GM20431 (cell line): Measurements from ENCODE around the gene DRAXIN.

Experiments used
- in situ Hi-C: fragments of 300-500 bp; cut with MseI, MboI; formaldehyde crosslinking; loops from one replicate; pipeline ENCODE4 v1.15.0; 2020; ENCODE audit warnings: low sequenced_read_pairs; ENCODE audit not compliant: unreplicated experiment

DRAXIN gene

DNA sequence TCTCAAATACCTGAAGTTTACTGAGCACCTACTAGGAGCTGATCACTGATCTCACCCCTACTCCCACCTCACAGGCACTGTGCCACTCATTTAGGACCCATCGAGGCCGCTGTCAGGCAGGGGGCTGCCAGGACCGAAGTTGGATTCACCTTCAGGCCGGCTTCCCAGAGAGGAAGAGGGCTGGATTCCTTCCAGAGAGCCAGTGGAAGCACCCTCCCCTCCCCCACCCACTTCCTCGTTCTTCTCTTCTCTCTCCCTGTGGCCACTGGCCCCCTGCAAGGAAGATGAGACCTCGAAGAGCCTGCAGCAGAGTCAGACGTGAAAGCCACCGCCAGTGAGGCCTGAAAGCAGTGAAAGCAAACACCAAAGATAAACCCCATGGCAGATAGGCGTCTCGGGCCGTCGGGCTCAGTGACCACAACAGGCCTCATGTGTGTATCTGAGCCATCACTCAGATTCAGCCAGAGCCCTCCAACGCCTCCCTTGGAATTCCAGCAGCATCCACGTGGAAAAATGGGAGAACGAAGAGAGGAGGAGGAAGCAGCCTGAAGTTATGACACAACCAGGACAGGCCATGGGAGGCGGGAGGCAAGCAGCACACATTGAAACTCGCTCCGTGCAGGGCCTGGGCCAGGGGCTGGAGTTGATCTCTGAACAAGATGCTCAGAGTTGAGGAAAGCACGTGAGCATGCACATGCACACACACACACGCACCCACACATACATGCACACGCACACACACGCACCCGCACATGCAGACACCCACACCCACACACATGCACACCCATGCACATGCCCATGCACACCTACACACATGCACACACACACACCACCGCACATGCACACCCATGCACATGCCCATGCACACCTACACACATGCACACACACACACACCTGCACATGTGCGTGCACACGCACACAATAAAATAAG is 38.3 kb downstream of the DRAXIN start:
- in situ Hi-C loops: loop anchor here (10.0 kb wide), 1 partner anchor 75 kb away; the partner anchor contains the start of genes FBXO2 and FBXO44

DNA sequence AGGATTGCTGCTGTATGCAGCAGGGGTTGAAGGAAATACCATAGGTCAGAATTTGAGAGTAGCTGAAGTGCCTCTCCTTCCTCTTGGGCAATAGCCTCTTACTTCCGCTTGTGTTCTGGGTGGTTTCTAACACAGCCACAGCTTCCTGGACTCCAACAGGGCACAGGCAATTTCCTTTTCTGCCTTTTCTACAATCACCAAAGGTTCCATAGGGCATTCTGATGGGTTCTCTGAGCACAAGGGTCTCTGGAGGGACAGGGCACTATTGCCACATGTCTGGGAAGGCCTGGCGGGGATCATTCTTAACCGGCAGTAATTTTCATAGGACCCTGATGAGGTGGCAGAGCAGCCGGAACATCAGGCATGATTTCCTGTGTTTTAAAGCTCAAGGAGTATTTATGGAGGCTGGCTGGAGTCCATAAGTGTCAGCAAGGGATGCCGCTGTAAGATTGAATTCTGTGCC is 39.0 kb downstream of the DRAXIN start:
- in situ Hi-C loops: no loop called here

DNA sequence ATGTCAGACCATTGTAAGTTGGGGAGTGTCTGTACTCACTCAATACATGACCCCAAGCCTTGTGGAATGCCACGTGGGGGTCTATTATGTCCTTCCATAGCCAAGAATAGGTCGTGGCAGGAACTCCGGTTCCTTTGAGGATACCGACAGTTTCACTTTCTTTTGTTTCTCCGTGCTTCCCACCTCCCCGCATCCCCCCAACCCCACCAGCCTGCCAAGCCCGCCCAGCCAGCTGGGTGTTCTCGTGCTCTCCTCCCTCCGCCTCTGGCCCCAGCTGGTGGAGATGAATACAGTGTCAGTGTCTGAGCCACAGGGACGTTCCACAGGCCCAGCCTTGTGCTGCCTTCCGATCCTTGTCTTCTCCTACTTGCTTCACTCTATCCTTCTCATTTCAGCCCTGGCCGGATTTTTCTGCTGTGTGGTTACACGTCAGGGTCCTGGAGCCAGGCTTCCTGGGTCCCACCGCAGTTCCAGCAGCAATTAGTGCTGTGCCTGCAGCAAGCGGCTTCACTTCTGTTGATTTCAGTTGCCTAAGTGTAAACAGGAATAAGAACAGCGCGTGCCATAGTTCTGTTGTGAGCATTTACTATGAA is 40.3 kb downstream of the DRAXIN start:
- in situ Hi-C loops: no loop called here

DNA sequence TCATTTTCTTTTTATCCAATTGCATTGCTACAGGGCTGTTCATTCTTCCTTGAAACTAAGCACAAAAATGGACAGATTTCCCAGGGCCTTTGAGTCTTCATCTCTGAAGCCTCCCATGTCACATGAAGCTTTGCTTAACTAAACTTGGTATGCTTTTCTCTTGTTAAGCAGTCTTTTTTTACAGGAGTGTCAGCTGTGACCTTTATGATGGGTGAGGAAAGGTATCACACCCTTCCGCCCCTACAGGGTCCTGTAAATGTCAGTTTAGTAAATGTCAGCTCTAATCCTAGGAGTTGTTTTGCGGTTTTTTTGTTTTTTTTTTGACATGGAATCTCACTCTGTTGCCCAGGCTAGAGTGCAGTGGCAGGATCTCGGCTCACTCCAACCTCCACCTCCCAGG is 41.8 kb downstream of the DRAXIN start:
- in situ Hi-C loops: no loop called here

DNA sequence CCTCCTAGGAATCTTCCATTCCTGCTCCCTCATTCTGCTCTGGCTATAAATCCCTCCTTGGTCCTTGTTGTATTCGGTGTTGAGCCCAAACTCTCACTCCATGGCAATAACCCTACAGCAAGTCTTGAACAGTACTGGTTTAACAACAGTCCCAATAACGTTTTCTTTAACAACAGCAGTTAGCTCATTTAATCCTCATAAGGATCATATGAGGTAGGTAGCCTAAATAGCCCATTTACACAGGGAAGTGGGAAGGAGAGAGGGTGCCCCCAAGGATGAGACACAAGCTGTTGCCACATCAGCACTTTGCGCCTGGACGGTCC is 44.0 kb downstream of the DRAXIN start:
- in situ Hi-C loops: no loop called here

DNA sequence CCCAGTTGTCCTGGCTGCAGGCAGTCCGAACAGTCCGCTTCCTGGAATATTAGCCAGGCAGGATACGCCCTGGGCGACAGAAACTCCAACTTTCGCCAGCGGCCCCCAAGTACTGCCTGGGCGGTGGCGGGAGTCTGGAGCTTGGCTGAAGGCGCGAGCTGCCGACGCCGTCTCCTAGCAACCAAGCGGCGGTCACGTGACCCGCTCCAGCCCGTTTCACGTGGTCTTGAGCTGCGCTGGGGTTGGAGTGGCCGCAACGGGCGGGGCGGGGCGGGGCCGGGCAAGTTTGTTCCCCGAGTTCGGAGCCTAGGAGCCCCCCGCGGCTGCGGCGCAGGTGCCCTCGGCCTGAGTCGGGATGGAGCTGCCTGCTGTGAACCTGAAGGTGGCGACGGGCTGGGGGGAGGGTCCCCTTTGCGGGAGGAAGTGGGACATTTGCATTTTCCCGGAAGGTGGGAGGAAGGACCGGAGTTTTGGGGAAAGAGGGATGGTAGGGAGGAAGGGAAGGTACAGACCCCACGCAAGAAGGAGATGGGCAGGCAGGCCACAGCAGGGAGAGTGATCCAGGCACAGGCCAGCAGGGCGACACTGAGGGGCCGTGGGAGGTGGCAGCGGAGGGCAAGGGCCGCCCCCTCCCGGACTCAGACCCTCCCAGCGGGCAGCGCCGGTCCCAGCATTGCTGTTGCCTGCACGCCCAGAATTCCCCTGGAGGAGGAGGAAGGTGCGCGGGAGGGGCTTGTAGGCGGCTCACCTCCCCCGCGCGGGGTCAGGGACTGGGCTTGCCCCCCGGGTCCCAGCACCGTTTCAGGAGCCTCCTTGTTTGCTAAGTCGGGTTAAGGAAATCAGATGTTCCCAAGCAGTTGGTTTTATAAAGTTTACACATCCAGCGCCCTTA is 44.6 kb downstream of the DRAXIN start, which contains the start of gene AGTRAP:
AGTRAP (plus strand) TSS at position 283 of the 892 bp plus-strand sequence; CDS start at position 356, 73 bp downstream.
- in situ Hi-C loops: no loop called here

DNA sequence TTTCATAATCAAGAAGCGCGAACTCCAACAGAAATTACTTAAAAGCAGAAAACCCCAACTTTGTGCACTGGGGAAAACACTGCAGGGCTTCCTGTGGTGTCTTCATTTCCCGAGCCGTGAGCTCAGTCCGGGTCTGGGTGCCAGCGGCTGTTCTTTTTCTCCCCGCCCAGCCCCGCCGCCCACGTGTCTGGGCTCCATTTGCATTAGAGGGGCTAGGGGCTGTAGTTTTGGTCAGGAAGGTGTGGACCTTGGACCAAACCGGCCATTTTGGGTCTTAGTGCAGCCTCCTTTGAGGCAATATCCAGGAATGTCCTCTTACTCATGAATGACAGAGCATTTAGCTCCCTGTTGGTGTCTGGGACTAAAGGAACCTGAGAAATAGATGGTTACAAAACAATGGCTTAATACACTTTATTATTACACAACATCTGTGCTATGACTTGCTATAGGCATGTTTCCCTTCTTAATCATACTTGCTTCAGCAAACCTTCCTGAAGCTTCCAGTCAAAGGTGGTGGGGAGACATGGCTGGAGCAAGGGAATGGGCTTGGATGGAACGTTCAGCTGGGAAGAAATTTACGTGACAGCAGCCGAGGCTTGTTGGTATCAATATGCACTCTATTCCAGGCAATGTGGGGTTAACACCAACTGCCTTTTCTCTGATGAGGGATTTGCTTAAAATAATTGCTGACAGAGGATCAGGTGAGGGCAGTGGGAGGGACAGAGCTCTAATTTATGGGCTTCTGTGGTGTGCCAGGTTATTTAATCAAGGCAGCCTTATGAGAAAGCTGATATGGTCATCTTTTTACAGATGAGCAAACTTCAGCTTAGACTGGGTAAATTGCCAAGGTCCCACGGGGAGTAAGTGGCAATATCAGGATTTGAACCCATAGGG is 45.5 kb downstream of the DRAXIN start:
- in situ Hi-C loops: no loop called here

DNA sequence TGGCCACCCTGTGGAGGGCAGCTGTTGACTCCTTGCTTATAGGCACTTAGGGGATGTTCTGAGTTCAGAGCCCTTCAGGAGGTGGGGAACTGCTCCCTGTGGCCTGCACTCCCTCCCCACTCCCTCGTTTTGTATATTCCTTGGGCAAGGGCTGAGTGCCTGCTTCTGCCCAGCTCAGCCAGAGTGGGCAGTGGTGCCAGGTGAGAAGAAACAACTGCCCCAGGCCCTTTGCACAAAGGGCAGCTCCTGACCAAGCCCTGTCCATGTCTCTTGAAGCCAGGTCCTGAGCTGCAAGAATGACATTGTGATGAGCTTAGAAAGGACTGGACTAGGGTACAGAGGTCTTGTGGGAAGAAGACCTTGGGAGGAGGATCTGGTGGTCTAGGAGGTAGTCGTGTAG is 46.6 kb downstream of the DRAXIN start:
- in situ Hi-C loops: no loop called here

DNA sequence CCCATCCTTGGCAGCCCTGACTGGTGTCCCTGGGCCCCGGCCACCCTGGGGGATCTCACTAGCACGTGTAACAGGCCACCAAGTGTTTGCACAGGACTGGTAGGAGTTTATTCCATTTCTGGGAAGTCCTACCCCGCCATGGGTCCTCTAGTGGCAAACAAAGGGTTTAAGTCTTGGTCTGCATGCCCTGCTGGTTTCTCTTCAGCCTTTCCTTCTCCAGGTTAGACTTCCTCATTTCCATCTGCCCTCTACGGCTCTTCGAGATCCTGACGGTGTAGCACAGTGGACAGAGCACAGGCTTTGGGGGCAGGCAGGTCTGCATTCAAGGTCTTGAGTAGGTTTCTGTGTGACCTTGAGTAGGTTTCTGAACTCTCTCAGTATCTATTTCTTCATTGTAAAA is 47.3 kb downstream of the DRAXIN start:
- in situ Hi-C loops: no loop called here

DNA sequence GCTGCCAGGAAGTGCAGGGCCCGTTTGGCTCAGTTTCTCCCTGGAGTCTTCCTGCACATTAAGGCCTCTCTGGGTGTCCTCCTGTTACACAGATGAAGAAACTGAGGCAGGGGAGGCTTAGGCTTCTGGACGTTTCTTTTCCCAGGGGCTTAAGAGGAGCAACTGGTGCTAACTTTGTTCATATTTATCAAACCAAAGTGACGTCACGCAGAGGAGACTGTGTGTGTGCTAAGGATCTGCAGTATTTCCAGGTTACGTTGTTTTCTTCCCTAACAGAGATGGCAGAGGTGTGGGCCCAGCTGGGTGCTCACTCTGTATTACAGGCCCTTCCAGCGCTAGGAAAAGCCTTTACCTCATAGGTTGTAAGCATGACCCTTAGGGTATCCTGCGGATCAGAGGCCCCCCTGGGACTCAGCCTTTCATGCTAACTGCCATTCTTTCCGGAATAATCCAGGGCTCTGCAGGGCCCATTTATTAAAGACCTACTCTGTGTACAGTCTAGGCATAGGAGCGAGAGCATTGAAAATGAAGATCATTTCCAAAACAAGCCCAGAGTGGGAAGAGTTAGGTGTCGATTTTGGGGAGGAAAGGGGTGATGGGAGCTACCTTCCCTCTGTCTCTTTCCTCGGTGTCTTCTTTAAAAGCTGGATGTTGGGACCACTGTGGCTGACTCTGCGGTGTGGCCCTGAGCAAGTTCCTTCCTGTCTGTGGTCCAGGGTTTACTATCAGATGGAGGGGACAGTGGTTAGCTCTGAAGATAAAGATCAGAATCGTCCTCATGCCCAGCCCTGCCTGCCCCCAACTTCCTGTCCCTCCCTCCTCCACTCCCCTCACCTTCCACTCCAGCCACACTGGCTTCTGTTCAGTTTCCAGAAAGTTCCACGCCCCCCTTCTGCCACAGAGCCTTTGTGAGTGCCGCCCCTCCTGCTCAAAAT is 49.0 kb downstream of the DRAXIN start:
- in situ Hi-C loops: no loop called here

DNA sequence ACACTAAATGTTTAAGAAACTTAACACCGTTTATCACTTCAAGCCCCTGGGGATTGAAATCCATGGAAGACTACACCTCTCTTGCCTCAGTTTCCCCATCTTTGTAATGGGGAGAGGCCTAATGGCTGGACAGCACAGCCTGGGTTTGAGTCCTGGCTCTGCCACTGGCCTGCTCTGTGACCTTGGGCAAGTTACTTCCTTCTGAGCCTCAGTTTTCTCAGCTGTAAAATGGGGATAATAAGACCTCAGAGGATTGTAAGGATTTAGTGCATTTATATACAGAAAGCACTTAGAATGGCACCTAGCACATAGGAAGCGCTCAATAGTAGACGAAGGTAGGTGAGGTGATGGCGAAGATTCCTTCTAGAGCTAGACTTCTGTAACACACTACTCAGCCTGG is 50.0 kb downstream of the DRAXIN start:
- in situ Hi-C loops: no loop called here

DNA sequence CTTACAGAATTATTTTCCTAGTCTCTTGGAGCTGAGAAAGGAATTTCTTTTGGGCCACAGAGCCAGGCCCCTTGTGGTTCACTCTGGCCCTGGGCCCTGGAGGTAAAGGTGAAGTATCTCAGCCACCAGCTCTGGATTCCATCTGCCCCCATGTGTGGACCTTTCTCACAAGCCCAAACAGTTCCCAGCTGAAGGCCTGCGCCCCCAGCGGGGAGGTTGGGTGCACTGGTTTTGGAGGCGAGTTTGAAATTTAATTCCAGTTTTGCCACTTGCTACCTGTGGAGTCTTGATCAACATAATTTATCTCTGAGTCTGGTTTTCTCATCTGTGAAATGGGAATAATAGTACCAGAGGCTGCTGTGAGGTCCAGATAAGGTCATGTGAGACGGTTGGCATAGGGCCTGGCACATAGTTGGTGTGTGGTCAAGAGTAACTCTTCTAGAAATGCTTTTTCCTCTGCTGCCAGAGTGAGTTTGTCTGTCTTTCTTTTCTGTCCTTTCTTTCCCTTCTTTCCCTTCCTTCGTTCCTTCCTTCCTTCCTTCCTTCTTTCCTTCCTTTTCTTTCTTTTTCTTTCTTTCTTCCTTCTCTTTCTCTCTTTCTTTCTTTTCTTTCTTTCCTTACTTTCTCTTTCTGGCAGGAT is 50.5 kb downstream of the DRAXIN start:
- in situ Hi-C loops: no loop called here

DNA sequence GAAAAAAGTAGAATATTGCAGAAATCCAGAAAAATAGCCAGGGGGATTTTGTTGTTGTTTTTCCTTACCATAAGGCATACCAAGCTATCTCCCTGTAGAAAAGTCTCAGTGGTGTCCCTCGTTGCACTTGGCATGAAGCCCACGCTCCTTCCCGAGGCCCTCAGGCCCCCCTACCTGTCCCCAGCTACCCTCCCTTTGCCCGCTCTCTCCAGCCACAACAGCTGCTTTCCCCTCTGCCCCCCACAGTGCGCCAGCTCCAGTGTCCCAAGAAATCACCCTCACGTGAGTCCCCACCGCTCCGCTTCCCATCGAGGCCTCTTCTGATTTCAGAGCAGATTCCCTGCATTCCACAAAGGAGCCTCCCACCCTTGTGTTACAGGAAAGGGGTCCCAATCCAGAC is 52.8 kb downstream of the DRAXIN start:
- in situ Hi-C loops: no loop called here

DNA sequence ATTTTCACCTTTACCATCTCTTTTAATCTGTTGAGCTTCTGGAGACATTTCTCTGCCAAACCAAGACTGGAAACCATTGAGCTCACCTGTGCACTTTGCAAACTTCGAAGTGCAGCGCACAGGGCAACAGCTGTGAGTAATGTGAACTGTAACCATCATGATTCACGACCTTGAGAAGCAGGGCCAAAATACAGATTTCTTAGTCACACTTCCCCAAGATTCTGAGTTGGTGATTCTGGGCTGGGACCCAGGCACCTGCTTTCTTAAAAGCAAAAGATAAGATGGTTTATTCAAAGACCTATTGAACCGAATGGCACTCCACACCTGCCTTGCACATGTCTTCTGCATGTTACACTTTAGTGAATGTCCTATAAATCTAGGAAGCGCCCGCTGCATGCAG is 54.6 kb downstream of the DRAXIN start:
- in situ Hi-C loops: no loop called here

DNA sequence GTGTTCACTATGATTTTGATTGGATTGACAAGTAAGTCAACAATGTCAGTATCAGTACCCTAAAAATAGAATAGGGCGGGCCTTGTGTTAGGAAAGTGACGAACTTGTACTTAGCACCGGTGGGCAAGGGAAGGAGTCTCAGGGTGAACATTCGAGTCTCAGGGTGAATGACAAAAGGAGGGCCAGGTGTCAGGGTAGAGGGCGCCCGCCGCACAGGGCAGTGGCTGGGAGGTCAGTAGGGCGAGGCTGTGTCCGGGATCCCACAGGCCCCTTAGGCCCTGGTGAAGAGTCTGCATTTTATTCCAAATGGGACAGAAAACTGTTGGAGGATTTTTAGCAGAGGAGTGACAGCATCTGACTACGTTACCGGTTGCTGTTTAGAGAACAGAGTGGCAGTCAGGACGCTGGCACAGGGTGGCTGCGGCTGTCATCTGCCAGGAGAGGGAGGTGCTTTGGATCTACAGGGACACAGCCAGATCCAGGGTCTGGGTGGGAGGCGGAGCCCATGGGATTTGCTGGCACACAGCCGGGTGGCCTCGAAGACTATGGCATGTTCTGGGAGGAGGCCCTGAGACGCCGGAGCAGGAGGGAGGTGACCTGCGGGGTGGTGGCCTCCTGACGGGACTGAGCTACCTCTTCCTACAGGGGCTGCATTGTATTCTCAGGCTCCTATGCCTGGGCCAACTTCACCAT is 55.4 kb downstream of the DRAXIN start:
- in situ Hi-C loops: no loop called here

DNA sequence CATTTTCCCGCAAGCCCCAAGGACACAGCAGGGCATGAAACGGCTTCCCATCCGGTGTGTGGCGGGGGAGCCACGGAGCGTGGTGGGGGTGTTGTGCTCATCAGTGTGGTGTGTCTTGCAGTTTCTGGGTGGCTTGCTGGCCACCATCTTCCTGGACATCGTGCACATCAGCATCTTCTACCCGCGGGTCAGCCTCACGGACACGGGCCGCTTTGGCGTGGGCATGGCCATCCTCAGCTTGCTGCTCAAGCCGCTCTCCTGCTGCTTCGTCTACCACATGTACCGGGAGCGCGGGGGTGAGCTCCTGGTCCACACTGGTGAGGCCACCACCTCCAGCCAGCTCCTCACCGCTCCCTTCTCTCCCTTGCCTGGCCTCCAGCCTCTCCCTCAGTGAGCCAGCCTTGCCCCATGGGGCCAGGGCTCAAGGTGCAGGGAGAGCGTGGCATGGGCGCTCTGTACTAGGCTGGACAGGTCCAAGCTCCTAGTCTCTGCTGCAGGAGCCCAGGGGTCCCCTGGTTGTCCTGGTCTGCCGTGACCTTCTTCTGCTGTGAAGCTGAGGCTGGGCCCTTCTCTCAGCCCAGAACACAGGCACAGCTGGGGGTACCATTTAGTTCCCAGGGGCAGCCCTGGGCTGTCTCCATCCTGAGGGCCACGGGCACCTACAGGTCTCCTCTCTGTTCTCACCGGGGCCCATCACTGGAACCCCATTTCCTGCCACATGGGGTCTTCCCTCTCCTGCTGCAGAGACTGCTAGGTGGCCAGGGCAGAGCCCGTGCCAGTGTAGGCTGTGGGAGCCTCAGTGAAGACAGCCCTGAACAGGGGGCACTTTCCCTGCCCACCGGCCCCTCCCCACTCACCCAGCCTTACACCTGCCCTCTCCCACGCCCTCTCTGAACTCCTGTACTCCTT is 57.0 kb downstream of the DRAXIN start:
- in situ Hi-C loops: no loop called here
